ENCODE measurements around the gene CELSR2.
A peak's percentile ranks its signal among the peaks of the same experiment; 100 is the strongest.

CELSR2 gene

DNA sequence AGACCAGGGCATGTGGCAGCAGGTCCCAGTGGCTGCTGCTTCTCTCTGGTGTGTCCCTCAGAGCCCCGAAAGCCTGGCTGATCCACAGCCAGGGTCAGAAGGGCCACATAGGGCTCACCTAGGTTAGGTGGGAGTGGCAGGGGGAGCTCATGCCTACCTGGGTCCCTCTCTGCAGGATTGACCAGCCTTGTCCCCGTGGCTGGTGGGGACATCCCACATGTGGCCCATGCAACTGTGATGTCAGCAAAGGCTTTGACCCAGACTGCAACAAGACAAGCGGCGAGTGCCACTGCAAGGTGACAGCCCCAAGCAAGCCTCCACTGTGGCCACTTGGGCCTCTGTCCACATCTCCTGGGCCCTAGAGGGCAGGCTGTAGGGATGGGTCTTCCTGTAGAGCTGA is 15.7 kb downstream of the CELSR2 start:
- no peak for DNase-seq (ENCODE audit: low spot score)

DNA sequence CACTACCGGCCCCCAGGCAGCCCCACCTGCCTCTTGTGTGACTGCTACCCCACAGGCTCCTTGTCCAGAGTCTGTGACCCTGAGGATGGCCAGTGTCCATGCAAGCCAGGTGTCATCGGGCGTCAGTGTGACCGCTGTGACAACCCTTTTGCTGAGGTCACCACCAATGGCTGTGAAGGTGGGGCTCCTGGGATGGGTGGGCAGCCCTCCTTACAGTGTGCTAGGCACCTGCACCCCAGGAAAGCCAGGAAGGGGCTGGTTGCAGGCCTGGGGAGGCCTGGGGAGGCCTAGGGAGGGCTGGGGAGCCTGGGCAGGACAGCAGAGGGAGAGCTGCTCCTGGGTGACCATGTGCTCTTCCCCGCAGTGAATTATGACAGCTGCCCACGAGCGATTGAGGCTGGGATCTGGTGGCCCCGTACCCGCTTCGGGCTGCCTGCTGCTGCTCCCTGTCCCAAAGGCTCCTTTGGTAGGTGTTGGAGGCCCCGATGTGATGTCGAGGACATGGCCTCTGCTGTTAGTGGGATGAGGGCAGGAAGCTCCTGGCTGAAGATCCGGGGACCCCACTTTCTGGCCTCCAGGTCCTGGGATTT is 16.5 kb downstream of the CELSR2 start:
- DNase-seq (ENCODE audit: low spot score) = no peak

DNA sequence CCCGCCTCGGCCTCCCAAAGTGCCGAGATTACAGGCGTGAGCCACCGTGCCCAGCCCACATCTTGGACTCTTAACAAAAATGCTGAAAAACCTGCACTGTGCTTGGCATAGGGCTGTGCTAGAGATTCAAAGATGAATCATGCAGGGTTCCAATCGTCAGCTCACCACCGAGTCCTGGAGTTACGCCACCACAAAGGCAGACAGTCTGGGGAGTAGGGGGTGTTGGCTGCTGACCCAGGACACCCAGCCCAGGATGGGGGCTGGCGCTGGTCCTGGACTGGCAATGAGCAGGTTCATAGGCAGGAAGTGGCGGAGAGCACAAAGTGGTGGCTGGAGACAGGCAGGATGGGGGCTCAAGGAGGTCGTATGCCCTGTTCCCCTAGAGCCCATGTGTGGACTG is 17.6 kb downstream of the CELSR2 start:
- DNase-seq (ENCODE audit: low spot score) = no peak

DNA sequence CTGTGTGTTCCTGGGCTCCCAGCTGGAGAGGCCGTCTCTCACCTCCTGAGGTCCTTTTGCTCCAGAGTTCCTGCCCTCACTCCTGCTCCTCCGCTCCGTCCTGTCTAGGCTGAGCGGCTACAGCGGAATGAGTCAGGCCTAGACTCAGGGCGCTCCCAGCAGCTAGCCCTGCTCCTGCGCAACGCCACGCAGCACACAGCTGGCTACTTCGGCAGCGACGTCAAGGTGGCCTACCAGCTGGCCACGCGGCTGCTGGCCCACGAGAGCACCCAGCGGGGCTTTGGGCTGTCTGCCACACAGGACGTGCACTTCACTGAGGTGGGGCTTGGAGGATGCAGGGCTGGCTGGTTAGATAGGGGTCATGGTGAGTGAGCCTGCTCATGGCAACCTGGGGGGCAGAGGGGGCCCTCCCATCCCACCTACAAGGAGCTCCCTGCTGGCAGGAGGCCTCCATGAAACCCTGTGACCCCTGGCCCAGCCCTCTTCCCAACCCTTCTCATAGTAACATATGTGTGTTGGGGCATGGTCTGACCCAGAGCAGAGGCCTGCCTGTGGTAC is 18.5 kb downstream of the CELSR2 start:
- no peak for DNase-seq (ENCODE audit: low spot score)

DNA sequence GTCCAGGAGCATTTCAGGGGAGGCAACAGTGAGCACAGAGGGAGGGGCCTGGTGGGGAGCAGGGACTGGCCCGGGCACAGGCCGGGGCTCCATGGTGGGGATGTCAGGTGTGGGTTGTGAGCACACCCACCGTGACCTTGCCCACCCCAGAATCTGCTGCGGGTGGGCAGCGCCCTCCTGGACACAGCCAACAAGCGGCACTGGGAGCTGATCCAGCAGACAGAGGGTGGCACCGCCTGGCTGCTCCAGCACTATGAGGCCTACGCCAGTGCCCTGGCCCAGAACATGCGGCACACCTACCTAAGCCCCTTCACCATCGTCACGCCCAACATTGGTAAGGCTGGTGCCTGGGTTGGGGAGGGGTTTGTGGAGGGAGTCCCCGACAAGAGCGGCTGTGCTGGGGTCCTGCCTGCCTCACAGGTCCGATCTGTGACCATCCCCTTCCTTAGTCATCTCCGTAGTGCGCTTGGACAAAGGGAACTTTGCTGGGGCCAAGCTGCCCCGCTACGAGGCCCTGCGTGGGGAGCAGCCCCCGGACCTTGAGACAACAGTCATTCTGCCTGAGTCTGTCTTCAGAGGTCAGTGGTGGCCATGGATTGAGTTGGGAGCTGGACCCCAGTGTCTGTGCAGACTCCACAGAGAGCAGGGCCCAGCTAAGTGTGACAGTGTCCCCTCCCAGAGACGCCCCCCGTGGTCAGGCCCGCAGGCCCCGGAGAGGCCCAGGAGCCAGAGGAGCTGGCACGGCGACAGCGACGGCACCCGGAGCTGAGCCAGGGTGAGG is 19.3 kb downstream of the CELSR2 start:
- DNase-seq (ENCODE audit: low spot score) = no peak

DNA sequence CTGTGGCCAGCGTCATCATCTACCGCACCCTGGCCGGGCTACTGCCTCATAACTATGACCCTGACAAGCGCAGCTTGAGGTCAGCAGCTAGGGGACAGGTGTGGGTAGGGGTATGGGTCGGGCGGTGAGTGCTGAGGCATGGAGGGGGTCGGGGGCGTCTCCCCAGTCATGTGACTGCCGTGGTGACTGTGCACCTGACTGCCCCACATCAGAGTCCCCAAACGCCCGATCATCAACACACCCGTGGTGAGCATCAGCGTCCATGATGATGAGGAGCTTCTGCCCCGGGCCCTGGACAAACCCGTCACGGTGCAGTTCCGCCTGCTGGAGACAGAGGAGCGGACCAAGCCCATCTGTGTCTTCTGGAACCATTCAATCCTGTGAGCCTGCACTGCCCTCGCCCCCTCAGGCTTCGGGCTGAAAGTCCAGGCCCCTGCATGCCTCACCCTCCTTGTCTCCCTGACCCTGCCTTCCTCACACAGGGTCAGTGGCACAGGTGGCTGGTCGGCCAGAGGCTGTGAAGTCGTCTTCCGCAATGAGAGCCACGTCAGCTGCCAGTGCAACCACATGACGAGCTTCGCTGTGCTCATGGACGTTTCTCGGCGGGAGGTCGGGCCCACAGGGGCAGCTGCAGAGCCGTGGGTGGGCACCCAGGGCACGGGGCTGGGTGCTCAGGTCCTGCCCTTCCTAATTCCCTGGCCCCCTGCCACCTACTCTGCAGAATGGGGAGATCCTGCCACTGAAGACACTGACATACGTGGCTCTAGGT is 20.1 kb downstream of the CELSR2 start:
- no peak for DNase-seq (ENCODE audit: low spot score)

DNA sequence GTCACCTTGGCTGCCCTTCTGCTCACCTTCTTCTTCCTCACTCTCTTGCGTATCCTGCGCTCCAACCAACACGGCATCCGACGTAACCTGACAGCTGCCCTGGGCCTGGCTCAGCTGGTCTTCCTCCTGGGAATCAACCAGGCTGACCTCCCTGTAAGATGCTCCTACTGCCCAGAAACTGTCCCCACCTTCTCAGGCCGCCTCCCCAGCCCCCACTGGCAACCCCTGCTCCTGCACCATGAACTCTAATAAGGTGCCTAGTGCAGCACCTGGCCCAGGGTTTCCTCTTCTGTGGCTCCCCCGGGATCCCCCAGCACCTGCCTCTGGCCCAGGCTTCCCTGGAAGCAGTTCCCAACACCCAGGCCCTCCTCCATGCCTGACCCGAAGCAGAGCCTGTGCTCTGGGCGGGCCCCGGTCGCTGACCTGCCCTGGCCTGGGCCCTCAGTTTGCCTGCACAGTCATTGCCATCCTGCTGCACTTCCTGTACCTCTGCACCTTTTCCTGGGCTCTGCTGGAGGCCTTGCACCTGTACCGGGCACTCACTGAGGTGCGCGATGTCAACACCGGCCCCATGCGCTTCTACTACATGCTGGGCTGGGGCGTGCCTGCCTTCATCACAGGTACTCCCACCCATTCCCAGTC is 20.8 kb downstream of the CELSR2 start:
- no peak for DNase-seq (ENCODE audit: low spot score)

DNA sequence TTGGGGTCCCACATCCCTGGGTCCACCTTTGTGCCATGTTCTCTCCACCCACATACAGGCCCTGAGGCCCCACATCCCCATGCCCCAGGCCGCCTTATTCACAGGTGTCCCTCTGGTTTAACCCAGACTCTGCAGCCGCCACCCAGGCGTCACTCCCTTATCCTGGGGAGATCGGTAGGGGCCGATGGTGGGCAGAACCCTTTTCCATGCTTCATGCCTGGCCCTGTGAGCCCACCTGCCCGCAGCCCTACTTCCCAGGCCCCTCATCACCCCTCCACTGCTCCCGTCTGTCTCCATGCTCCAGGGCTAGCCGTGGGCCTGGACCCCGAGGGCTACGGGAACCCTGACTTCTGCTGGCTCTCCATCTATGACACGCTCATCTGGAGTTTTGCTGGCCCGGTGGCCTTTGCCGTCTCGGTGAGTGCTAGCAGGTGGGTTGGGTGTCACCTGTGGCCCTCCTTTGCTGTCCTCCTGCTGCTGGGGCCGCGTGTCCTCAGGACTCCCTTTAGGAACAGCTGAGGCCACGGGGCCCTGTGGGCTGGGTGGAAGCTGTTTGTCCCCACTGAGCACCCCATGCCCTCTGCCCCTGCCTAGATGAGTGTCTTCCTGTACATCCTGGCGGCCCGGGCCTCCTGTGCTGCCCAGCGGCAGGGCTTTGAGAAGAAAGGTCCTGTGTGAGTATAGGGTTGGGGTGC is 21.4 kb downstream of the CELSR2 start:
- DNase-seq (ENCODE audit: low spot score) = no peak

DNA sequence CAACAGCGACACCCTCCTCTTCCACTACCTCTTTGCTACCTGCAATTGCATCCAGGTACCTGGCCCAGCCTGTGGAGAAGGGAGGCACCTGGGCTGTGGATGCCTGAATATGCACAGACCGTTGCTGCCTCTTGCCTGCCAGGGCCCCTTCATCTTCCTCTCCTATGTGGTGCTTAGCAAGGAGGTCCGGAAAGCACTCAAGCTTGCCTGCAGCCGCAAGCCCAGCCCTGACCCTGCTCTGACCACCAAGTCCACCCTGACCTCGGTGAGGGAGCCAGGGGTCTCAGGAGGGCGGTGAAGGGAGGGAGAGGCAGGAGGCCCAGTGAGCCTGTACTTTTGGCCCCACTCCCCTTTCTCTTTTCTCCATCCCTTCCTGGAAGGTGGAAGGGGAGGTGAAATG is 22.1 kb downstream of the CELSR2 start:
- no peak for DNase-seq (ENCODE audit: low spot score)

DNA sequence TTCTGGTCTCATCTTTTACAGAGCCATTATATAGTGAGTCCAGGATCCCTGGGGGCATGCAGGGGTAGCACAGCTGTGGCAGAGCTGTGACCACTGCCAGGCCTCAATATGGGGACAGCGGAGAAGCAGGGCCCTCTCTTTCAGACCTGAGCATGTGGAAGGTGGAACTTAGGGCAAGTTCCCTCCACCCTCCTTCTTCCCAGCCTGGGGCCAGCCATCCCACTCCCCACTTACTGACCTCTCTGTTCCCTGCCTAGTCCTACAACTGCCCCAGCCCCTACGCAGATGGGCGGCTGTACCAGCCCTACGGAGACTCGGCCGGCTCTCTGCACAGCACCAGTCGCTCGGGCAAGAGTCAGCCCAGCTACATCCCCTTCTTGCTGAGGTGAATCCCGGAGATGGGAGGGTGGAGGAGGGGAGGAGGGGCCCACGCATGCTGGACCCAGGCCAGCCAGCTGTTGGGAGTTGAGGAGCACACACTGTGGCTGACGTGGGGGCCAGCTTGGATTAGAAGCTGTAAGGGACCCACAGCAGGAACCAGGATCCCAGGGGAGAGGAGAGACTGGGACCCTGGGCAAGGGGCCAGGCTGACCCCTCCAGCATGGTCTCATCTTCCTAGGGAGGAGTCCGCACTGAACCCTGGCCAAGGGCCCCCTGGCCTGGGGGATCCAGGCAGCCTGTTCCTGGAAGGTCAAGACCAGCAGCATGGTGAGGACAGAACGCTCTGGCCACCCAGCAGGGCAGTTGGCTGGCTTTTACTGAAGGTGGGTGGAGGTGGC is 22.9 kb downstream of the CELSR2 start:
- DNase-seq (ENCODE audit: low spot score) = no peak

DNA sequence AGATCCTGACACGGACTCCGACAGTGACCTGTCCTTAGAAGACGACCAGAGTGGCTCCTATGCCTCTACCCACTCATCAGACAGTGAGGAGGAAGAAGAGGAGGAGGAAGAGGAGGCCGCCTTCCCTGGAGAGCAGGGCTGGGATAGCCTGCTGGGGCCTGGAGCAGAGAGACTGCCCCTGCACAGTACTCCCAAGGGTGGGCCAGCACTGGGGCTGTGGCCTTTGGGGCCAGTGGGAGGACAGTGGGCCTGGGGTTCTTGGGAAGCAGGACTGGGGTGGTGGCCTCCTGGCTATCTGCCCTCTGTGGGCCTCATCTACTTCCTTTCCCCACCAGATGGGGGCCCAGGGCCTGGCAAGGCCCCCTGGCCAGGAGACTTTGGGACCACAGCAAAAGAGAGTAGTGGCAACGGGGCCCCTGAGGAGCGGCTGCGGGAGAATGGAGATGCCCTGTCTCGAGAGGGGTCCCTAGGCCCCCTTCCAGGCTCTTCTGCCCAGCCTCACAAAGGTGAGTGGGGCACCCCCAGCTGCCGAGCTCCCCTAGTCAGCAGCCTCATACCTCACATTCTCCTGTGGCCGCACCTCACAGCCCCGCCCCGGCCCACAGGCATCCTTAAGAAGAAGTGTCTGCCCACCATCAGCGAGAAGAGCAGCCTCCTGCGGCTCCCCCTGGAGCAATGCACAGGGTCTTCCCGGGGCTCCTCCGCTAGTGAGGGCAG is 23.6 kb downstream of the CELSR2 start:
- DNase-seq (ENCODE audit: low spot score) = no peak

DNA sequence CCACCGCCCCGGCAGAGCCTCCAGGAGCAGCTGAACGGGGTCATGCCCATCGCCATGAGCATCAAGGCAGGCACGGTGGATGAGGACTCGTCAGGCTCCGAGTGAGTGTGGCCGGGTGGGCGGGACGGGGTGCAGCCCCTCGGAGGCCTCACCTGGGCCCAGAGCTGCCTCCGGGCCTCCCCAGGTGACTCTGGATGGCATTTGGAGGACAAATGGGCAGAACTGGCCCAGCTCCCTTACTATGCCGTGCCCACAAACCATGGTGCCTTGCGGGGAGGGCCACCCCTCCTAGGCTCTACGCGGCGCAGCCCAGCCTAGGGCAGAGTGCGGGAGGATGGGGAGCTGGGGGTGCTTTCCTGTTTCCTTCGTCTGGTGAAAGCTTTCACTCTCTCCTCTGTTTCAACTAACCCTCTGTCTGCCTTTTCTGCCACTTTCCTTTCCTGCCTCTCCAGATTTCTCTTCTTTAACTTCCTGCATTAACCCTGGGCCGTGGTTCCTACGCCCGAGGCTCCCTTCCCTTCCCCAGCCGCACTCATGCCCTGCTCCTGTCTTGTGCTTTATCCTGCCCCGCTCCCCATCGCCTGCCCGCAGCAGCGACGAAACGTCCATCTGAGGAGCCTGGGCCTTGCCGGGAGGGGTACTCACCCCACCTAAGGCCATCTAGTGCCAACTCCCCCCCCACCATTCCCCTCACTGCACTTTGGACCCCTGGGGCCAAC is 24.4 kb downstream of the CELSR2 start:
- no peak for DNase-seq (ENCODE audit: low spot score)

DNA sequence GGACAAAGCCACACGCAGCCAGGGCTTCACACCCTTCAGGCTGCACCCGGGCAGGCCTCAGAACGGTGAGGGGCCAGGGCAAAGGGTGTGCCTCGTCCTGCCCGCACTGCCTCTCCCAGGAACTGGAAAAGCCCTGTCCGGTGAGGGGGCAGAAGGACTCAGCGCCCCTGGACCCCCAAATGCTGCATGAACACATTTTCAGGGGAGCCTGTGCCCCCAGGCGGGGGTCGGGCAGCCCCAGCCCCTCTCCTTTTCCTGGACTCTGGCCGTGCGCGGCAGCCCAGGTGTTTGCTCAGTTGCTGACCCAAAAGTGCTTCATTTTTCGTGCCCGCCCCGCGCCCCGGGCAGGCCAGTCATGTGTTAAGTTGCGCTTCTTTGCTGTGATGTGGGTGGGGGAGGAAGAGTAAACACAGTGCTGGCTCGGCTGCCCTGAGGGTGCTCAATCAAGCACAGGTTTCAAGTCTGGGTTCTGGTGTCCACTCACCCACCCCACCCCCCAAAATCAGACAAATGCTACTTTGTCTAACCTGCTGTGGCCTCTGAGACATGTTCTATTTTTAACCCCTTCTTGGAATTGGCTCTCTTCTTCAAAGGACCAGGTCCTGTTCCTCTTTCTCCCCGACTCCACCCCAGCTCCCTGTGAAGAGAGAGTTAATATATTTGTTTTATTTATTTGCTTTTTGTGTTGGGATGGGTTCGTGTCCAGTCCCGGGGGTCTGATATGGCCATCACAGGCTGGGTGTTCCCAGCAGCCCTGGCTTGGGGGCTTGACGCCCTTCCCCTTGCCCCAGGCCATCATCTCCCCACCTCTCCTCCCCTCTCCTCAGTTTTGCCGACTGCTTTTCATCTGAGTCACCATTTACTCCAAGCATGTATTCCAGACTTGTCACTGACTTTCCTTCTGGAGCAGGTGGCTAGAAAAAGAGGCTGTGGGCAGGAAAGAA is 25.5 kb downstream of the CELSR2 start:
- DNase-seq (ENCODE audit: low spot score) = no peak

DNA sequence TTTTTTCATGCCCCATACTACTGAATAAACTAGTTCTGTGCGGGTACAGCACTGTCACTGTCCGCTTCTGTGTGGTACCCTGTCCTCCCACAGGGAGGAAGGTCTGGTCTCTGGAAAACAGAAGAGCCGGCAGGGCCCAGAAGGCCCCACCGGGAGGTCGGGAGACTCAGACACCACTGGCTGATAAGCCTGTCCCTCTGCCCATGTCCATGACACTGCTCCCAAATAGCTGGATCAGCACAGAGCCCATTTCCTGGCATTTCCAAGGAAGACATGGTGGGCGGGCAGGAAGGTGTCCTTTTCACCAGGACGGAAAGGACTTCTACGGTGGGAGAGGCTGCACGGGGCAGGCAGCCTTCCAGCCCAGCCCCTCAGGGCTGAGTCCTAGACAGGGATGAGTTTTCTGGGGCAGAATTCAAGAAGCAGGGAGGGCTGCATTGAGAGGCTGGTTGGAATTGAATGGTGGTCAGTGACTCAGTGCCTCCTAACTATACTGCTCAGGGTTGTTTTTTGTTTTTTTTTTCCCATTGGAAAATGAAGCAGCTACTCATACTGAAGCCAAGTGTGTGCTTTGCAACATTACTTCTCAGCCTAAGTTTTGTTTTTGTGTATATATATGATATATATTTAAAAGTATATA is 26.5 kb downstream of the CELSR2 start:
- no peak for DNase-seq (ENCODE audit: low spot score)

DNA sequence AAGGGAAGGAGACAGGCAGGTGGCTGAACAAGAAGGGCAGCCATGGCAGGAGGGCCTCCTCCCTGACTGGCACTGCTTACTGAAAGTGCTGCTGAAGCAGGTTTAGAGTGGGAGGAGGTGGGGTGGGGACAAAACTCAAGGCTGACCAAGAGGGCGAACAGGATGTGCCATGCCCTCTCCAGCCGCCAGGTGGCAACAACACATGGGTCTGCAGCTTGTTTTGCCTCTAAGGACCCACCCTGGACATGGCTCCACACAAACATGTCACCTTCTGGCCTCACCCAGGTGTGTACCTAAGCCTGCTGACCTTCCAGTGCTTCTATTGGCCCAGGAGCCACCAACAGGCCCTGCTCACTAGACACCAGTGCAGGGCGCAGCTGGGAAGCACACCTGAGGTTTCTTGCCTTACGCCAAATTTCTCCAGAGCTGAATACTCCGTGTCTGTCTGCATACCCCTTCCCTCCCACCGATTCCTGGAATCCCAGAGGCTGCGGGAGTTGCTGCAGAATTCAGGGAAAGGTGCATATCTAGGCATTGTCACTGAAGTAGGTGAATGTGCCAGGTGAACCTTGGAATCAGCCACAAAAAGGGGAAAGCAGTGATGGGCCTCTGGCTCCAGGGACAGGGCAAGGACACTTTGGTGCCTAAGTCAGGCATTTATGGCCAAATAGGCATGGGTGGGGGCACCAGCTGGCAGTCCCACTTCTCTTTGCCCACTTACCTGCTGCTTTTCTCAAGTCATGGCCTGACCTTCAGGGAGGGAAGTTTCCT is 28.3 kb downstream of the CELSR2 start:
- DNase-seq (ENCODE audit: low spot score) = peak; percentile 79

DNA sequence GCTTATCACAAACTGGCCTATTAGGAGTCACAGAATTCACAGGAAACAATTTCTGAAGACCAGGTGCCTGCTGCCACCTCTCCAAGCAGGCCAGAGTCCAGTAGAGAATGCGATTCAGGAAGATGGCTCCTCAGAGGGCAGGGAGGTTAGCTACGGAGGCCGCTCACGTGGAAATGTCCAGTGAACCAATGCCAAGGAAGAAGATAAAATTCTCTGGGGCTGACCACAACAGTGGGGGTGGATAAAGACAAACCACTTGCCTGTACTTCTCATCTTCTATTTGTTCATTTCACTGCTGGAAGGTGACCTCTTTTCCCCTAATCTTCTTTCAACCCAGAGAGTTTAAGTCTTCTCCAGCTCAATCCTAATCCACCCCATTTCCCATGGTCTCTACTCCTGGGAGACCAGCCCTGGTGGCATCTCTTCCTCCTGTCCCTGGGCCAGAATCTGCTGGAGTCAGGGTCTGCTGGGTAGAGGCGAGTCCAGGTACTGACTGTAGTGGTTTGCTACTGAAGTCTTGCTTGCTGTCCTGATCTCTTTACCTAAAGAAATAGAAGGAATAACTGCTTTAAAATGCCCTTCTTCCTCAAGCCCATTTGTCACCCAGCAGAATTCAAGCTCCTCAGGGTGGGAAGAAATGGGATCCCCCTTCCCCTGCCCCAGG is 30.4 kb downstream of the CELSR2 start:
- DNase-seq (ENCODE audit: low spot score) = no peak

DNA sequence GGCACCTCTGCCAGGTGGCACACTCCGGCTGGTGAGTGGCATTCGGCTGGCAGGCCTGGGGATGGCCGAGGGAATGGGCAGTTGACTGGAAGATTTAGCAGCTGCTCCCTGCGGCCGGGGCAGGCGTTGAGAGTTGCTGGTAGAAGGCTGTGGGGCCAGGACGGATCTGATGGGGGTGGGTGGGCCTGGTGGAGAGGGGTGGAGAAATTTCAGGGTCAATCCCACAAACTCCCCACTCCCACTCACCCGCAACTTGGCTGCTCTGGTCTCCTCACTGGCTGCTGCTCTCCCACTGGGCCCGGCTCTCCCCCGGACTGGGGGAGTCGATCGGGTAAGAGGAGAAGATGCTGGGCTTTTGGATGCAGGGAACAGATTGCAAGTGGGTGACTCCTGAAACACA is 31.5 kb downstream of the CELSR2 start:
- DNase-seq (ENCODE audit: low spot score) = no peak
